ENCODE data around the gene CMC2. TPM values are rescaled to one million over a fixed set of nuclear protein-coding genes. Genes with fewer than 3 reads are reported as not detected.

CMC2 gene
- total and polyA plus RNA-seq, 2 of the 13 experiments (the other 11 are each of a cell fraction or from before 2014, with no cell fraction given), result 116 to 129 TPM

DNA sequence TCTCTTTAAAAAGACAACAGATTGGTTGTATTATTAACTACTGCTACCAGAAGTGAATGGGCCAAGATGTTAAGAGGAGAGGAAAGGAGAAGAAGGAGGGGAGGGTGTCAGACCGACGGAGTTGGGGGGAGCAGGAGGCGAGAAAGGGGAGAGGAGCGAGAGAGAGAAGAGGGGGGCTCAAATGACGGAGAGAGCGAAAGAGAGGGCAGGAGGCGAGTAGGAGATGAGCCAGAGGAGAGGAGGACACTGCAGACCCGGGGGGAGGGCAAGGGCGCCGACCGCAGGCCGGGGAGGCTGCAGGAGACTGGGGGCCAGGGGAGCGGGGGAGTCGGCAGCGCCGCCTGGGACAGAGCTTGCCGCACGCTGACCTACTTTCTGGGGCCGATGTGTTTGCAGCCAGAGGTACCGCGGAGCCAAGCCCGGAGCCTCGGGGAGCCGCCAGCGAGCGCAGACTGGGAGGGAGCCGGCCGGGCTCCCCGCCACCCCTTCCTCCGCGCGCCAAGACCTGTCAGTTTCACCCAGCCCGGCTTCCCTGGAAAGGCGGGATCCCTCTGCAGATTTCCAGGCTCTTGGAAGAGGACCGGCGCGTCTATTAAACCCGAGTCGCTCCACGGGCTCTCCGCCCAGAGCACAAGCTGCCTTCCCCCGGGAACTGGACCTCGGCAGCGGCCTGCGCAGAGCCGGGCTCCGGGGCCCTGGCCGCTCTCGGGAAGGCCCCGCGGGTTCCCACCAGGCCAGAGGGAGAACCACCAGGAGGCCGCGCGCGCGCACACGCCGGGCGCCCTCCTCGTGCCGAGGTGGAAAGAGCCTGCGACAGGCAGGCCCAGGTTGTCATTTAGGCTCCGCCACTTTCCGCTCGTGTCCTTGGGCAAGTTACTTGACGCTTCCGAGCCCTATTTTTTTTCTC is 74.6 kb downstream of the CMC2 start (continued):
- TF ChIP-seq, protein P1, sequence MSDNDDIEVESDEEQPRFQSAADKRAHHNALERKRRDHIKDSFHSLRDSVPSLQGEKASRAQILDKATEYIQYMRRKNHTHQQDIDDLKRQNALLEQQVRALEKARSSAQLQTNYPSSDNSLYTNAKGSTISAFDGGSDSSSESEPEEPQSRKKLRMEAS (IDR thresholded peaks at IDR 0.05), result peak; percentile 84
- TF ChIP-seq, protein P2, sequence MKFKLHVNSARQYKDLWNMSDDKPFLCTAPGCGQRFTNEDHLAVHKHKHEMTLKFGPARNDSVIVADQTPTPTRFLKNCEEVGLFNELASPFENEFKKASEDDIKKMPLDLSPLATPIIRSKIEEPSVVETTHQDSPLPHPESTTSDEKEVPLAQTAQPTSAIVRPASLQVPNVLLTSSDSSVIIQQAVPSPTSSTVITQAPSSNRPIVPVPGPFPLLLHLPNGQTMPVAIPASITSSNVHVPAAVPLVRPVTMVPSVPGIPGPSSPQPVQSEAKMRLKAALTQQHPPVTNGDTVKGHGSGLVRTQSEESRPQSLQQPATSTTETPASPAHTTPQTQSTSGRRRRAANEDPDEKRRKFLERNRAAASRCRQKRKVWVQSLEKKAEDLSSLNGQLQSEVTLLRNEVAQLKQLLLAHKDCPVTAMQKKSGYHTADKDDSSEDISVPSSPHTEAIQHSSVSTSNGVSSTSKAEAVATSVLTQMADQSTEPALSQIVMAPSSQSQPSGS (CRISPR knock-in tag; IDR thresholded peaks at IDR 0.05), result no peak
- TF ChIP-seq, protein P3, sequence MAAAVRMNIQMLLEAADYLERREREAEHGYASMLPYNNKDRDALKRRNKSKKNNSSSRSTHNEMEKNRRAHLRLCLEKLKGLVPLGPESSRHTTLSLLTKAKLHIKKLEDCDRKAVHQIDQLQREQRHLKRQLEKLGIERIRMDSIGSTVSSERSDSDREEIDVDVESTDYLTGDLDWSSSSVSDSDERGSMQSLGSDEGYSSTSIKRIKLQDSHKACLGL (CRISPR knock-in tag; IDR thresholded peaks at IDR 0.05), result 0 out of 2 replicates have a peak, but pooled peaks have one; percentile 21
- TF ChIP-seq ZFY (CRISPR knock-in tag; IDR thresholded peaks at IDR 0.05) (peak; percentile 94), HNRNPLL (IDR thresholded peaks at IDR 0.05; ENCODE audit: low read depth, low read length, poor library complexity, severe bottlenecking) (peak; percentile 51), ZSCAN21 (CRISPR knock-in tag; IDR thresholded peaks at IDR 0.05; ENCODE audit: borderline replicate concordance) (peak; percentile 23; the same call in 1 of the 2 replicates), ZSCAN31 (CRISPR knock-in tag; IDR thresholded peaks at IDR 0.05; ENCODE audit: low read depth) (0 out of 2 replicates have a peak, but pooled peaks have one; percentile 39), ZNF30 (CRISPR knock-in tag; IDR thresholded peaks at IDR 0.05) (peak; percentile 76), DPF2 (CRISPR knock-in tag; IDR thresholded peaks at IDR 0.05; ENCODE audit: borderline replicate concordance, low read depth) (no peak), NFKB2 (CRISPR knock-in tag; IDR thresholded peaks at IDR 0.05; ENCODE audit: borderline replicate concordance) (peak; percentile 68; the same call in 1 of the 2 replicates), PHF8 (CRISPR knock-in tag; IDR thresholded peaks at IDR 0.05) (peak; percentile 82), NFYB (CRISPR knock-in tag; IDR thresholded peaks at IDR 0.05) (peak; percentile 35; the same call in 1 of the 2 replicates)
- TF ChIP-seq, protein P4, sequence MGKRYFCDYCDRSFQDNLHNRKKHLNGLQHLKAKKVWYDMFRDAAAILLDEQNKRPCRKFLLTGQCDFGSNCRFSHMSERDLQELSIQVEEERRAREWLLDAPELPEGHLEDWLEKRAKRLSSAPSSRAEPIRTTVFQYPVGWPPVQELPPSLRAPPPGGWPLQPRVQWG (CRISPR knock-in tag; IDR thresholded peaks at IDR 0.05; ENCODE audit: borderline replicate concordance, low read depth), result no peak
- TF ChIP-seq, protein P5, sequence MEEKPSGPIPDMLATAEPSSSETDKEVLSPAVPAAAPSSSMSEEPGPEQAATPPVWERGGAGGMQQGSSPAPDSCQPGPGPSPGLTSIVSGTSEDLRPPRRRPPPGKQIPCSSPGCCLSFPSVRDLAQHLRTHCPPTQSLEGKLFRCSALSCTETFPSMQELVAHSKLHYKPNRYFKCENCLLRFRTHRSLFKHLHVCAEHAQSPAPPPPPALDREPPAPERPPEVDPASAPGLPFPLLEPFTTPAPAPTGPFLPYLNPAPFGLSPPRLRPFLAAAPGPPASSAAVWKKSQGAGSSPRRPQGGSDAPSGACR (CRISPR knock-in tag; IDR thresholded peaks at IDR 0.05), result 0 out of 2 replicates have a peak, but pooled peaks have one; percentile 53
- TF ChIP-seq, protein P6, sequence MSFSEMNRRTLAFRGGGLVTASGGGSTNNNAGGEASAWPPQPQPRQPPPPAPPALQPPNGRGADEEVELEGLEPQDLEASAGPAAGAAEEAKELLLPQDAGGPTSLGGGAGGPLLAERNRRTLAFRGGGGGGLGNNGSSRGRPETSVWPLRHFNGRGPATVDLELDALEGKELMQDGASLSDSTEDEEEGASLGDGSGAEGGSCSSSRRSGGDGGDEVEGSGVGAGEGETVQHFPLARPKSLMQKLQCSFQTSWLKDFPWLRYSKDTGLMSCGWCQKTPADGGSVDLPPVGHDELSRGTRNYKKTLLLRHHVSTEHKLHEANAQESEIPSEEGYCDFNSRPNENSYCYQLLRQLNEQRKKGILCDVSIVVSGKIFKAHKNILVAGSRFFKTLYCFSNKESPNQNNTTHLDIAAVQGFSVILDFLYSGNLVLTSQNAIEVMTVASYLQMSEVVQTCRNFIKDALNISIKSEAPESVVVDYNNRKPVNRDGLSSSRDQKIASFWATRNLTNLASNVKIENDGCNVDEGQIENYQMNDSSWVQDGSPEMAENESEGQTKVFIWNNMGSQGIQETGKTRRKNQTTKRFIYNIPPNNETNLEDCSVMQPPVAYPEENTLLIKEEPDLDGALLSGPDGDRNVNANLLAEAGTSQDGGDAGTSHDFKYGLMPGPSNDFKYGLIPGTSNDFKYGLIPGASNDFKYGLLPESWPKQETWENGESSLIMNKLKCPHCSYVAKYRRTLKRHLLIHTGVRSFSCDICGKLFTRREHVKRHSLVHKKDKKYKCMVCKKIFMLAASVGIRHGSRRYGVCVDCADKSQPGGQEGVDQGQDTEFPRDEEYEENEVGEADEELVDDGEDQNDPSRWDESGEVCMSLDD (CRISPR knock-in tag; IDR thresholded peaks at IDR 0.05; ENCODE audit: borderline replicate concordance), result peak; percentile 46; the same call in 1 of the 2 replicates
- TF ChIP-seq, protein P7, sequence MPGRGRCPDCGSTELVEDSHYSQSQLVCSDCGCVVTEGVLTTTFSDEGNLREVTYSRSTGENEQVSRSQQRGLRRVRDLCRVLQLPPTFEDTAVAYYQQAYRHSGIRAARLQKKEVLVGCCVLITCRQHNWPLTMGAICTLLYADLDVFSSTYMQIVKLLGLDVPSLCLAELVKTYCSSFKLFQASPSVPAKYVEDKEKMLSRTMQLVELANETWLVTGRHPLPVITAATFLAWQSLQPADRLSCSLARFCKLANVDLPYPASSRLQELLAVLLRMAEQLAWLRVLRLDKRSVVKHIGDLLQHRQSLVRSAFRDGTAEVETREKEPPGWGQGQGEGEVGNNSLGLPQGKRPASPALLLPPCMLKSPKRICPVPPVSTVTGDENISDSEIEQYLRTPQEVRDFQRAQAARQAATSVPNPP (CRISPR knock-in tag; IDR thresholded peaks at IDR 0.05), result no peak
- TF ChIP-seq, protein P8, sequence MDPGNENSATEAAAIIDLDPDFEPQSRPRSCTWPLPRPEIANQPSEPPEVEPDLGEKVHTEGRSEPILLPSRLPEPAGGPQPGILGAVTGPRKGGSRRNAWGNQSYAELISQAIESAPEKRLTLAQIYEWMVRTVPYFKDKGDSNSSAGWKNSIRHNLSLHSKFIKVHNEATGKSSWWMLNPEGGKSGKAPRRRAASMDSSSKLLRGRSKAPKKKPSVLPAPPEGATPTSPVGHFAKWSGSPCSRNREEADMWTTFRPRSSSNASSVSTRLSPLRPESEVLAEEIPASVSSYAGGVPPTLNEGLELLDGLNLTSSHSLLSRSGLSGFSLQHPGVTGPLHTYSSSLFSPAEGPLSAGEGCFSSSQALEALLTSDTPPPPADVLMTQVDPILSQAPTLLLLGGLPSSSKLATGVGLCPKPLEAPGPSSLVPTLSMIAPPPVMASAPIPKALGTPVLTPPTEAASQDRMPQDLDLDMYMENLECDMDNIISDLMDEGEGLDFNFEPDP (CRISPR knock-in tag; conservative IDR thresholded peaks at IDR 0.05), result 0 out of 2 replicates have a peak, but pooled peaks have one; percentile 20
